AML-193 (cell line): ENCODE results near the gene SND1.
"Not testable (repeated sequence)": the region's sequence is repeated elsewhere in the genome, so short reads cannot be mapped to it uniquely, and the experiment has no call there.

Experiments
- DNase-seq, 2 experiments: peaks; one replicate each; lab custom pipeline; 2025; lab: John Stamatoyannopoulos, UW

SND1 gene

GRCh38 chr7:127889677-127890076 lies 237.7 kb downstream of the SND1 start:
- DNase-seq, result no peak

- DNase-seq, result peak; percentile 61 to 64
Observed at GRCh38 chr7:127890726-127891125, 238.7 kb downstream of the SND1 start.

DNA sequence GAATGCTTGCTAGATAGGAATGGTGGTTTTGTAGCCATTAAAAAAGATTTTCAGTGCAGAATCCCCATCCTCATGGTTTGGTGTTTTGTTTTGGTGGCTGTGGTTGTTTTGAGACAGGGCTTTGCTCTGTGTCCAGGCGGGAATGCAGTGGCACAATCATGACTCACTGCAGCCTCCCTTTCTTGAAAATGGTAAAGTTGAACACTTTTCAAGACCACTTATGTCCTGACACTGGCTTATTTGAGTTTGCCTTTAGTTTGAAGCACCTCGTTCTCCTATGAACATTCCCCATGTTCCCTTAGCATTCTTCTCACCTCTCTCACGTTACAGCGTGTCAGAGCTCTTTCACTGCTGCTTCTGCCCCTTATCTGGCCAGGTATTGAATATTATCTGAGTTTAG lies 239.2 kb downstream of the SND1 start:
- no peak for DNase-seq

- no peak for DNase-seq
Observed at GRCh38 chr7:127891854-127892438, 240.0 kb downstream of the SND1 start.

GRCh38 chr7:127892488-127893314 lies 240.7 kb downstream of the SND1 start:
- no peak for DNase-seq

- no peak for DNase-seq
Observed at GRCh38 chr7:127893547-127893946, 241.6 kb downstream of the SND1 start.

DNA sequence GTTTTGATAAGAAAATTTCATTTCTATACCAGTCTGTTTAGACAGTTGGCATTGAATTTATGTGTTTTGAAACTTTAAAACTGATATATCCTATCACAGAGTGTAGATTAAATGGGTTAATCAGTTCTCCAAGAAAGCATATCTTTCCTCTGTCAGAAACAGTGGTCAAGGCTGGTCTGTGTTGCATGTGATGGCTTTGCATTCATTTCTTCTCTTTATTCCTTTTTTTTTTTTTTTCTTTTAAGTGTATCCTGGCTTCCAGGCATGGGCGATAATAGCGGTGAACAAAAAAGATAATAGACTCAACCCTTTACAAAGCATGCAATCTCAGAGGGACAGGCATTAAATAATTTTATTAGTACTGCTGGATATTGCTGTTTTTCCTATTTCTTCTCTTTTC lies 242.6 kb downstream of the SND1 start:
- DNase-seq, result no peak

- no peak for DNase-seq
Observed at GRCh38 chr7:127895360-127895759, 243.4 kb downstream of the SND1 start.

GRCh38 chr7:127895814-127896280 lies 243.9 kb downstream of the SND1 start:
- DNase-seq, result no peak

- no peak for DNase-seq
Observed at GRCh38 chr7:127896659-127897058, 244.7 kb downstream of the SND1 start.

- no peak for DNase-seq
Observed at GRCh38 chr7:127897704-127898454, 245.9 kb downstream of the SND1 start.

DNA sequence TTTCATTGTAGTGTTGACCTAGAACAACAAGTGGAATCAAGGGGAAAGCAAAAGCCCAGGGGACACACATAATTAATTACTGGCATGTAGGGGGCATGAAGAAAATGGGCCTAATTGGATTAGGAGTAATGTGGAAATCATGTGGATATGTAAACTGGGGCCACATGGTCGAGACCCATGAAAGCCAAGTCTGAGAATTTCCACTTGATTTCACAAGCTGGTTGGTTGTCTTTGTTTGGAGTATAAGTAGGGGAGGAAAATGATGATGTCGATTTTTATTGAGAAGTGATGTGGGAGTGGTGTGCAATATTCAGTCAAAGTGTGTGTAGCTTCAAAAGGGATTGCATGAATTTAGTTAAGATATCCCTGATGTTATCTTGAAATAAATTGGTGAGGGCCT lies 247.4 kb downstream of the SND1 start:
- DNase-seq, result no peak

- DNase-seq, result no peak
Observed at GRCh38 chr7:127900141-127900540, 248.1 kb downstream of the SND1 start.

GRCh38 chr7:127900732-127901685 lies 249.0 kb downstream of the SND1 start:
- DNase-seq, result no peak

DNA sequence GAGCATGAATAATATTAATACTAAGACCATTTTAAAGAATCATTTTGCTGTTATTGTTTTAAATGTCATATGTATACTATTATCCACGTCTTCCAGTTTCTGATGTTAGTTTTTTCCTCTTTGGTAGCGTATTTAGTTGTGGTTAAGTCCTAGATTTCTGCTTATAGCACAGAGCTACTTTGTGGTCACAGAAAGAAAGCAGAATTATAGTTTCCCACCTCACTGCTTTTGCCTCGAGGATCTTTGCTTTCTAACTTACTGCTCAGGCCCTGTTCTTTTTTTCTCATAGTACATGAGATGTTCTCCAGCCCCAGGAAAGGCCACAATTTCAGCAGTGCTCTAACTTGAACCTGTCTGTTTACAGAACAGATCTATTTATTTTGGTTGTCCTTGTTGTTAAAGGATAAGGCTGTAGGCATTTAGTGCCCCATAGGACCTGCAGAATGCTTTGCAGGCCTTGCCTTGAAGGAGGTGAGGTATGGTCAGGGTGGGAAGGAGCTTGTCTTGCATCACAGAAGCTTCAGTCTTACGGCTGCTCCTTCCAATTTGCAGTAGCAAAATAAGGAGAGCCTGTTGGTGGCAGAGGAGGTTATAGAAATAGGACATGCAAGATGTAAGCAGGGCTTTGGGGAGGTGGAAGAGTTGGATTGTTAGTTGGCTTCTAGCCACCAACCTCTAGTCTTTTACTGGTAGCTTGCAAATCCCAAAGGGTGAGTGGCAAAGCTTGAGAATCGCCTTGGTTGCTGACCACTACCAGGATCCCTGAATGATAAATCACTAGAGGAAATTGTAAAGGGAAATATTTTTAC lies 250.1 kb downstream of the SND1 start:
- DNase-seq, result no peak

GRCh38 chr7:127902753-127903152 lies 250.8 kb downstream of the SND1 start:
- DNase-seq, result not testable (repeated sequence)

DNA sequence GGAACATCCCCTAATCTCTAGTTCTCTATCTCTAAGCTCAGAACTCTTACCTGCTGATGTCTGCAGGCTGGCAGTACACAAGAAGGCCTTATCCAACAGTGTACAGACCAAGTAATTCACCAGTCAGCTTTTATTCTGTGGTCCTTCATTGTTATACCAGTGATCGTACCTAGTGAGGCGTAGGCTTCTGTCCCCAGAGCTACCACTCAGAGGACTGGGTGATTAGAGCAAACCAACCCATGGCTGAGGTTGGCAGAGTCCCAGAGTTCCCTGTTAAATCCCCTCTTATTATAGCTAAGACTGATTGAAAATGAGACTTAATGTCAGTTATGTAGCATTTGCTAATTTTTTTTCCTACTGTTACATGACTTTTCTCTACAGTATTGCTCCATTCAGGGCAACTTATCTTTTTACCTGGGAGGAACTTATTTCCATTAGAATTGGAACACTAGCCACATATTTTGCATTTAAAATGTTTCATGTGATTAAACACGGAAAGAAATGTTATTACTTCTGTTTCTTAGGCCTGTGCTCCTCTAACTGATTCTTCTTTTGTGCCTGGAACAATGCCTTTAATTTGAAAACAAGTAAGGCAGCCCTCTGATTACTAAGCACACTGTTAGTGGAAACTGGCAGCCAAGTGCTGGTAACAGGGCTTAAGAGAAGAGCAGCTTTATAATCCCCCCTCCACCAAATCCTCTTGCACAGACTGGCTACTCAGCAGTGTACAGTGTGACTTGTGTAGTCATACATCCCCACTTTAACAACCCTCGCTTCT lies 252.1 kb downstream of the SND1 start:
- no peak for DNase-seq

GRCh38 chr7:127904670-127904985 lies 252.6 kb downstream of the SND1 start:
- no peak for DNase-seq

GRCh38 chr7:127905021-127905420 lies 253.0 kb downstream of the SND1 start:
- no peak for DNase-seq
